Measurements from ENCODE around the gene PLAGL2. TPM values are rescaled to one million over a fixed set of nuclear protein-coding genes. Genes with fewer than 3 reads are reported as not detected.
"Not testable (repeated sequence)": the region's sequence is repeated elsewhere in the genome, so short reads cannot be mapped to it uniquely, and the experiment has no call there.

PLAGL2 gene
- total RNA-seq, 1 donor from 2014 or later: 16.5 TPM

GRCh38 chr20:32201977-32202363 lies 5.6 kb downstream of the PLAGL2 start:
- Histone ChIP-seq H3K9ac (no peak overlapping the region), H3K79me2 (ENCODE audit: low read depth) (peaks cover 96% of the 10 kb centered on the region), H3K36me3 (no peaks in the 10 kb centered on the region), H3K4me3 (no peak overlapping the region), H3F3A (ENCODE audit: low read depth) (peaks cover 20% of the 10 kb centered on the region), H4K20me1 (ENCODE audit: low read depth) (peaks cover 100% of the 10 kb centered on the region), H3K27me3 (no peaks in the 10 kb centered on the region), H2AFZ (replicated peaks) (no peak overlapping the region), H3K27ac (no peak overlapping the region), H3K9me3 (ENCODE audit: low read depth) (no peaks in the 10 kb centered on the region), H3K4me2 (no peak overlapping the region), H3K4me1 (peaks cover 30% of the 10 kb centered on the region)
- Mint-ChIP-seq H3K27ac (no peak overlapping the region), H3K27me3 (ENCODE audit: insufficient read depth, low read depth) (peaks cover 4% of the 10 kb centered on the region), H3K36me3 (peaks cover 21% of the 10 kb centered on the region), H3K9me3 (no peaks in the 10 kb centered on the region), H3K4me3 (no peak overlapping the region), H3K4me1 (peaks cover 40% of the 10 kb centered on the region)
- DNase-seq (ENCODE audit: low spot score): no peak
- no peak for TF ChIP-seq EZH2phosphoT487 (IDR thresholded peaks at IDR 0.05)
- no peak for TF ChIP-seq EZH2 (IDR thresholded peaks at IDR 0.05)
- TF ChIP-seq CTCF (IDR thresholded peaks at IDR 0.05): no peak

GRCh38 chr20:32201296-32201976 lies 6.1 kb downstream of the PLAGL2 start:
- Histone ChIP-seq H3K27me3 (no peaks in the 10 kb centered on the region), H3K9me3 (ENCODE audit: low read depth) (no peaks in the 10 kb centered on the region), H3K36me3 (no peaks in the 10 kb centered on the region), H3K4me1 (peaks cover 30% of the 10 kb centered on the region), H2AFZ (replicated peaks) (no peak overlapping the region), H3K27ac (no peak overlapping the region), H3K4me3 (no peak overlapping the region), H3K4me2 (no peak overlapping the region), H3K9ac (no peak overlapping the region), H3F3A (ENCODE audit: low read depth) (peaks cover 15% of the 10 kb centered on the region), H4K20me1 (ENCODE audit: low read depth) (peaks cover 100% of the 10 kb centered on the region), H3K79me2 (ENCODE audit: low read depth) (peaks cover 93% of the 10 kb centered on the region)
- TF ChIP-seq CTCF (IDR thresholded peaks at IDR 0.05) (no peak), EZH2phosphoT487 (IDR thresholded peaks at IDR 0.05) (no peak)
- no peak for DNase-seq (ENCODE audit: low spot score)
- Mint-ChIP-seq H3K27me3 (ENCODE audit: insufficient read depth, low read depth) (no peaks in the 10 kb centered on the region), H3K27ac (no peak overlapping the region), H3K36me3 (peaks cover 21% of the 10 kb centered on the region), H3K4me3 (no peak overlapping the region), H3K9me3 (no peaks in the 10 kb centered on the region), H3K4me1 (peaks cover 35% of the 10 kb centered on the region)

GRCh38 chr20:32199006-32199405 lies 8.5 kb downstream of the PLAGL2 start:
- Histone ChIP-seq H3F3A (ENCODE audit: low read depth) (no peaks in the 10 kb centered on the region), H3K4me3 (no peak overlapping the region), H3K27me3 (no peaks in the 10 kb centered on the region), H3K36me3 (no peaks in the 10 kb centered on the region), H2AFZ (replicated peaks) (no peak overlapping the region), H3K9ac (no peak overlapping the region), H3K79me2 (ENCODE audit: low read depth) (peaks cover 89% of the 10 kb centered on the region), H3K4me2 (no peak overlapping the region), H3K4me1 (peaks cover 10% of the 10 kb centered on the region), H3K9me3 (ENCODE audit: low read depth) (no peaks in the 10 kb centered on the region), H4K20me1 (ENCODE audit: low read depth) (peaks cover 100% of the 10 kb centered on the region), H3K27ac (no peak overlapping the region)
- Mint-ChIP-seq H3K4me3 (no peak overlapping the region), H3K27me3 (ENCODE audit: insufficient read depth, low read depth) (no peaks in the 10 kb centered on the region), H3K36me3 (peaks cover 33% of the 10 kb centered on the region), H3K9me3 (no peaks in the 10 kb centered on the region), H3K27ac (no peak overlapping the region), H3K4me1 (peaks cover 12% of the 10 kb centered on the region)
- TF ChIP-seq EZH2phosphoT487 (IDR thresholded peaks at IDR 0.05): no peak
- DNase-seq (ENCODE audit: low spot score): no peak

- DNase-seq (ENCODE audit: low spot score); H3K27me3 Mint-ChIP-seq (ENCODE audit: insufficient read depth, low read depth); H3K9me3 Mint-ChIP-seq; H3K36me3 ChIP-seq; H3K9ac ChIP-seq; H3K4me2 ChIP-seq; H3K4me3 ChIP-seq; H2AFZ ChIP-seq (replicated peaks); H3K27ac ChIP-seq; H3K27ac Mint-ChIP-seq; H3K9me3 ChIP-seq (ENCODE audit: low read depth); H3K27me3 ChIP-seq; H3K4me1 ChIP-seq; H3K4me1 Mint-ChIP-seq; H3K4me3 Mint-ChIP-seq: not testable (repeated sequence)
- peaks cover 97% of the 10 kb centered on the region for H4K20me1 ChIP-seq (ENCODE audit: low read depth)
- H3K36me3 Mint-ChIP-seq: peaks cover 34% of the 10 kb centered on the region
- H3F3A ChIP-seq (ENCODE audit: low read depth): peaks cover 10% of the 10 kb centered on the region
- H3K79me2 ChIP-seq (ENCODE audit: low read depth): peaks cover 70% of the 10 kb centered on the region
Observed at GRCh38 chr20:32197136-32197535, 10.4 kb downstream of the PLAGL2 start.

GRCh38 chr20:32196613-32197012 lies 10.9 kb downstream of the PLAGL2 start:
- H4K20me1 ChIP-seq (ENCODE audit: low read depth): peaks cover 97% of the 10 kb centered on the region
- not testable (repeated sequence) for H3K4me3 ChIP-seq

More at GRCh38 chr20:32196613-32197012, 10.9 kb downstream of the PLAGL2 start:
- H3K27me3 Mint-ChIP-seq (ENCODE audit: insufficient read depth, low read depth); H3K9ac ChIP-seq; H3K27ac ChIP-seq; H3K36me3 ChIP-seq; H3K9me3 Mint-ChIP-seq; H3K4me1 Mint-ChIP-seq; H3K27me3 ChIP-seq; H3K27ac Mint-ChIP-seq; H3K4me2 ChIP-seq; H3K9me3 ChIP-seq (ENCODE audit: low read depth); H3K4me1 ChIP-seq; H3K4me3 Mint-ChIP-seq; H2AFZ ChIP-seq (replicated peaks); DNase-seq (ENCODE audit: low spot score): not testable (repeated sequence)
- Histone ChIP-seq H3K79me2 (ENCODE audit: low read depth) (peaks cover 65% of the 10 kb centered on the region), H3F3A (ENCODE audit: low read depth) (peaks cover 14% of the 10 kb centered on the region)
- peaks cover 32% of the 10 kb centered on the region for H3K36me3 Mint-ChIP-seq
